Fibroblast of pulmonary artery (primary cell): ENCODE measurements around the gene KIF11.
A peak's percentile ranks its signal among the peaks of the same experiment; 100 is the strongest.

Source experiments
- DNase-seq: peaks from one replicate; pipeline ENCODE4 v3.0.0-alpha.2; 2010; ENCODE audit warnings: low read depth
- H3K4me3 ChIP-seq: replicated peaks from 2 replicates; pipeline ENCODE4 v1.5.1; 2011; ENCODE audit warnings: low read depth, mild to moderate bottlenecking, control low read depth, low read length, moderate library complexity
- CTCF ChIP-seq: IDR thresholded peaks from 2 replicates; pipeline ENCODE4 v1.5.1; 2011; ENCODE audit warnings: mild to moderate bottlenecking, control low read depth, low read length, inconsistent platforms; ENCODE audit errors: missing control alignments

The KIF11 gene

DNA sequence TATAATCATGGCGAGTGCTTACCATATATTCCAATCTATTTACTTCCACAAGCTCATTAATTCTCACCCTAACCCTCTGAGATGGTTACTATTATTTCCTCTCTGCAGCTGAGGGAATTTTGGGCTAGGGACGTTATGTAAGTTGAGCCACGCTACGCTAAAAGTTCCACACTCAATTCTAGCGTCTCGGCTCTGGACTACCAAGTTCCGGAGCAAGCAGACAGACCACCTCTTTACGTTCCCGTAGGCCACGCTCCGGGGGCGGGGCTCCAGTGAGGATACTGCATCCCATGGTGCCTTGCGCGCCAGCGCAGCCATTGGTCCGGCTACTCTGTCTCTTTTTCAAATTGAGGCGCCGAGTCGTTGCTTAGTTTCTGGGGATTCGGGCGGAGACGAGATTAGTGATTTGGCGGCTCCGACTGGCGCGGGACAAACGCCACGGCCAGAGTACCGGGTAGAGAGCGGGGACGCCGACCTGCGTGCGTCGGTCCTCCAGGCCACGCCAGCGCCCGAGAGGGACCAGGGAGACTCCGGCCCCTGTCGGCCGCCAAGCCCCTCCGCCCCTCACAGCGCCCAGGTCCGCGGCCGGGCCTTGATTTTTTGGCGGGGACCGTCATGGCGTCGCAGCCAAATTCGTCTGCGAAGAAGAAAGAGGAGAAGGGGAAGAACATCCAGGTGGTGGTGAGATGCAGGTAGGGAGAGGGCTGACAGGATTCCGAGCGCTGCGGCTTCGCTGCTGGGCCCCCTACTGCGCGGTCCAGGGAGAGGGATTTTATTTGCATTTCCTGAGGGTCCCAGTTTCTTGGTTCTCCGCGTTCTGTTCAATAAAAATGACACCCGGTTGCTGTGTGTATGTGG lies at the start of gene KIF11:
TSS of gene KIF11 (plus strand) at position 370 of the 858 bp plus-strand sequence. CDS start at position 616, 246 bp downstream.
- peak within 1 kb of the TSS; percentile 90 for H3K4me3 ChIP-seq
- TF ChIP-seq CTCF: no peak
- DNase-seq: peak; percentile 97

GRCh38 chr10:92544296-92544695 lies 48.6 kb upstream of the KIF11 start:
- no peak for TF ChIP-seq CTCF
- peak; percentile 47 for DNase-seq
- H3K4me3 ChIP-seq: no peak overlapping the region

DNA sequence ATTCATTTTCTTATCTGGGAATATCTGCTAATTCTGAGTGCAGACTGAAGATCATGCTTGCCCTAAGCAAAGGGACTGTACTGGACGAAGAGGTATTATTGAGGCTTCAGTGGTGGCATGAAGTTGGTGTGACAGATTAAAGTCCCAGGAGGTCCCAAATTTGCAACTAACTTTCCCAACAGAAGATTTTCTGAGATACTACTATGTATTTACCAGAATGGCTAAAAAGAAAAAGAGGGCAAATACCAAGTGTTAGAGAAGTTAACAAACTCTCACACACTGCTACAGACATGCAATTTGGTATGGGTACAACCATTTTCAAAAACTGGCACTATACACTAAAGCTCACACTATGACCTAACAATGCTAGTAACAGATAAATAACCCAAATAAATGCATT lies 47.4 kb upstream of the KIF11 start:
- TF ChIP-seq CTCF: no peak
- no peak overlapping the region for H3K4me3 ChIP-seq
- DNase-seq: no peak

DNA sequence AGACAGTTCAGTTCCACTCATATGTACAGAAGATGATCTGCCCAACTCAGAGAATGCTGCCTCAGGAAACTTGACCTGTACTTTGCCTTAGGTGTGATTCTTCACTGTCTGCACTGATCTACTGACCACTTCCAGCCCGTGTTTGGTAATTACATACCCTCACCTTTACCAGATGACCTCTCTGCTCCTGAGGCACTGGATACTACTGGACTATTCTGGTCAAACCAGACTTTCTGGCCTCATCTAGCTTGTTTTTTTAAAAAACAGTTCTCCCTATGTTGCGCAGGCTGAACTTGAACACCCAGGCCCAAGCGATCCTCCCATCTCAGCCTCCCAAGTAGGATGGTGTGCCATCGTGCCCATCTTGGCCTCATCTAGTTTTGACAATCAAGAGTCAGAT lies 45.3 kb upstream of the KIF11 start:
- no peak for TF ChIP-seq CTCF
- H3K4me3 ChIP-seq: no peak overlapping the region
- DNase-seq: no peak

DNA sequence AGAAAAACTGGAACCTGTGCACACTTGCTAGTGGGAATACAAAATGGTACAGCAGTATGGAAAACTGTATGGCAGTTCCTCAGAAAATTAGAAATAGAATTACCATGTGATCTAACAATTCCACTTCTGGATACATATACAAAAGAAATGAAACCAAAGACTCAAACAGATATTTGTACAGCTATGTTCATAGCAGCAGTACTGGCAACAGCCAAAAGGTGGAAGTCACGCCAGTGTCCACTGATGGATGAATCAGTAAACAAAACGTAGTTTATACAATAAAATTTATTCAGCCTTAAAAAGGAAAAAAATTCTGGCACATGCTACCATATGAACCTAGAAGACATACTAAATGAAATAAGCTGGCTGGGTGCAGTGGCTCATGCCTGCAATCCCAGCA lies 42.0 kb upstream of the KIF11 start:
- no peak overlapping the region for H3K4me3 ChIP-seq
- TF ChIP-seq CTCF: no peak
- DNase-seq: no peak

DNA sequence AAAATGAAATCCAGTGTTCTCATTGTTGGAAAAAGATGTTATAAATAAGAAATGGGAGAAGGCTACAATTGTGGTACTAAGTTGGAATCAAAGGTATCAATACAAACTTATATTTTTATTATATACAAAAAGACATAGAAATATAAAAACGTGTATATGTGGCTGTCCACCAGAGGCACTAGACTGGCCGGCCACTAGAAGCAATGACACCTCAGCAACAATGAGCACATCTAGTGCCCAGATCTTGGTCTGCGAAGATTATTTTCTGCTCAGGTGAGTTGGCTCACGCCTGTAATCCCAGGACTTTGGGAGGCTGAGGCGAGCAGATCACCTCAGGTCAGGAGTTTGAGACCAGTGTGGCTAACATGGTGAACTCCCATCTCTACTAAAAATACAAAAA lies 40.6 kb upstream of the KIF11 start:
- H3K4me3 ChIP-seq: no peak overlapping the region
- peak; percentile 32 for TF ChIP-seq CTCF
- no peak for DNase-seq

DNA sequence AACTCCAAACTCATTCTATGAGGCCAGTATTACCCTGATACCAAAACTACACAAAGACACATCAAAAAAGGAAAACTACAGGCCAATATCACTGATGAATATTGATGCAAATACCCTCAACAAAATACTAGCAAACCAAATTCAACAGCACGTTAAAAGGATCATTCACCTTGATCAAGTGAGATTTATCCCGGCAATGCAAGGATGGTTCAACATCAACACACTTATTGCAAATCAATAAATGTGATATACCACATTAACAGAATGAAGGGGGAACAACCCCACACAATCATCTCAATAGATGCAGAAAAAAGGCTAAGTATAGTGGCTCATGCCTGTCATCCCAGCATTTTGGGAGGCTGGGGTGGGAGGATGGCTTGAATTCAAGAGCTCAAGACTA lies 39.0 kb upstream of the KIF11 start:
- no peak for DNase-seq
- no peak overlapping the region for H3K4me3 ChIP-seq
- no peak for TF ChIP-seq CTCF
